Measurements from ENCODE around the gene BMP2. TPM values are rescaled to one million over a fixed set of nuclear protein-coding genes. Genes with fewer than 3 reads are reported as not detected.
A peak's percentile ranks its signal among the peaks of the same experiment; 100 is the strongest.

Gene BMP2
- polyA plus RNA-seq, 4 donors, result 4.9 to 24.1 (median 11.6) TPM

GRCh38 chr20:6806275-6806674 lies 38.8 kb downstream of the BMP2 start:
- H3K27me3 ChIP-seq (ENCODE audit: control insufficient read depth in 3 of 3, insufficient read depth in 3 of 3, low read length in 3 of 3), result no peaks in the 10 kb centered on the region
- no peak overlapping the region for H3K4me3 ChIP-seq (ENCODE audit: low read depth in 1 of 3, low read length in 3 of 3)
- FAIRE-seq (no peak), DNase-seq (no peak)
- H3K4me1 ChIP-seq (ENCODE audit: control insufficient read depth in 3 of 3, insufficient read depth in 2 of 3, low read depth in 1 of 3, low read length in 2 of 3), result no peaks in the 10 kb centered on the region
- 87 to 89% (median 88%) methylated on average over 1 of the region's 1 CpG for WGBS, 3 donors
- no peak overlapping the region for H3K27ac ChIP-seq (ENCODE audit: low read depth in 1 of 3, low read length in 2 of 3)
- H3K9me3 ChIP-seq (ENCODE audit: control insufficient read depth in 2 of 2, insufficient read depth in 1 of 2, low read depth in 1 of 2, low read length in 1 of 2), result no peaks in the 10 kb centered on the region
- no peaks in the 10 kb centered on the region for H3K36me3 ChIP-seq (ENCODE audit: control insufficient read depth in 3 of 3, insufficient read depth in 2 of 3, low read depth in 1 of 3, low read length in 3 of 3)

DNA sequence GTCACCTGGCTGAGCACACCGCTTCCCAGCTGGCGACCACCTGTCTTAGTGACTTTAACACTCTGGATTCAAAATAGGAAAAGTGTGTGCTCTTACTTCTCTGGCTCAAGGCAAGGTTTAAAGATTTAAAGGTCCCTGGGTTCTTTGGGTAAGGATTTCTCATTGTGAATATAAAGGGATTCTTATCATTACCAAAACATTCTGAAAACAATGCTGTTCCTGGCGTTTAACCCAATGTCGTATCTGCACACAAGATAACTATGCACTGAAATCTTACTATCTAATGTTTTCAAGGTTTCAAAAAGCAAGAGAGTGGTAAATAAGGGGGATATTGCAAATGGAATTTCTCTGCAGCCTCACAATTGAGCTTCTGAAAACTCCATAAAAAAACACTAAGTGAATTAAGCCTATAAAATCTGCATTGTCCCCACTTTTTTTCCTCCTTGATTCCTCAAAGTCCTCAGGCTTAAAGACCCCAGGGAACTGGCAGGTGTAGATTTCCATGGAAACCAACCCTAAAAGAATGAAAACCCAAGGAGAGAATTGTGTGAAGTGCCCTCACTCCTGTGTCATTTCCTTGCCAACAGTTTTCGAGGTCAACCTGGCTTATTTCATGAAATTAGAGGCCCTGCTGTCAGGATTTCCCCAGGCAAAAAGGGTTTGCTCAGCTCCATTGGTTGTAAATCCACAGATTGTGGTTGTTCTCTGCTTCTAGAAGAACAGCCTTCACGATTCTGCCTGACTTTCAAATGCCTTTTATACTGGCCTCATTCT lies 44.0 kb downstream of the BMP2 start:
- no peaks in the 10 kb centered on the region for H3K4me1 ChIP-seq (ENCODE audit: control insufficient read depth in 3 of 3, insufficient read depth in 2 of 3, low read depth in 1 of 3, low read length in 2 of 3)
- H3K36me3 ChIP-seq (ENCODE audit: control insufficient read depth in 3 of 3, insufficient read depth in 2 of 3, low read depth in 1 of 3, low read length in 3 of 3), result no peaks in the 10 kb centered on the region
- no peak for FAIRE-seq
- peaks cover 0 to 3% (median 0%) of the 10 kb centered on the region in 3 donors for H3K27me3 ChIP-seq (ENCODE audit: control insufficient read depth in 3 of 3, insufficient read depth in 3 of 3, low read length in 3 of 3)
- no peaks in the 10 kb centered on the region for H3K9me3 ChIP-seq (ENCODE audit: control insufficient read depth in 2 of 2, insufficient read depth in 1 of 2, low read depth in 1 of 2, low read length in 1 of 2)
- 60 to 74% (median 63%) methylated on average over 6 of the region's 6 CpGs for WGBS, 3 donors
- H3K4me3 ChIP-seq (ENCODE audit: low read depth in 1 of 3, low read length in 3 of 3), result no peak overlapping the region
- DNase-seq, result no peak
- H3K27ac ChIP-seq (ENCODE audit: low read depth in 1 of 3, low read length in 2 of 3), result no peak overlapping the region

DNA sequence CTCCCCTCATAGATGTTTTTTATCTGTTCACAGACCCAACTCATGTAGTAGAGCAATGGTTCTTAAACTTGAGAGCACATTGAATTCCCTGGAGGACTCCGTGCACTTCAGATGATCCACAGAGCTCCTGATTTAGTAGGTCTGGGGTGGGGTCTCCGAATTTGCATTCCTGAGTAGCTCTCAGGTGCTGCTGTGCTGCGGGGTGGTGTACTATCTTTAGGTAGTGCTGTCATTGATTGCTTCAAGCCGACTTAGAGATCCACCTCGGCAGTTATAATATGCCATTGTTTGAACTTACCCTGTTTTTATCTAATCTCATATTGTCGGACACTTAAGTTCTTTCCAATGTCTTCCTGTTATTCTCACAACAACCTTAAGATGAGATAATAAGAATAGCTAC lies 45.0 kb downstream of the BMP2 start:
- DNase-seq, result no peak
- Histone ChIP-seq H3K4me3 (ENCODE audit: low read depth in 1 of 3, low read length in 3 of 3) (no peak overlapping the region), H3K27ac (ENCODE audit: low read depth in 1 of 3, low read length in 2 of 3) (no peak overlapping the region), H3K4me1 (ENCODE audit: control insufficient read depth in 3 of 3, insufficient read depth in 2 of 3, low read depth in 1 of 3, low read length in 2 of 3) (no peaks in the 10 kb centered on the region), H3K36me3 (ENCODE audit: control insufficient read depth in 3 of 3, insufficient read depth in 2 of 3, low read depth in 1 of 3, low read length in 3 of 3) (no peaks in the 10 kb centered on the region), H3K27me3 (ENCODE audit: control insufficient read depth in 3 of 3, insufficient read depth in 3 of 3, low read length in 3 of 3) (peaks cover 0 to 3% (median 0%) of the 10 kb centered on the region in 3 donors), H3K9me3 (ENCODE audit: control insufficient read depth in 2 of 2, insufficient read depth in 1 of 2, low read depth in 1 of 2, low read length in 1 of 2) (no peaks in the 10 kb centered on the region)
- 25 to 47% (median 40%) methylated on average over 6 of the region's 6 CpGs for WGBS, 3 donors
- no peak for FAIRE-seq

- Histone ChIP-seq H3K36me3 (ENCODE audit: control insufficient read depth in 3 of 3, insufficient read depth in 2 of 3, low read depth in 1 of 3, low read length in 3 of 3) (no peaks in the 10 kb centered on the region), H3K9me3 (ENCODE audit: control insufficient read depth in 2 of 2, insufficient read depth in 1 of 2, low read depth in 1 of 2, low read length in 1 of 2) (no peaks in the 10 kb centered on the region), H3K27ac (ENCODE audit: low read depth in 1 of 3, low read length in 2 of 3) (no peak overlapping the region), H3K4me3 (ENCODE audit: low read depth in 1 of 3, low read length in 3 of 3) (no peak overlapping the region), H3K4me1 (ENCODE audit: control insufficient read depth in 3 of 3, insufficient read depth in 2 of 3, low read depth in 1 of 3, low read length in 2 of 3) (no peaks in the 10 kb centered on the region), H3K27me3 (ENCODE audit: control insufficient read depth in 3 of 3, insufficient read depth in 3 of 3, low read length in 3 of 3) (peaks cover 0 to 3% (median 0%) of the 10 kb centered on the region in 3 donors)
- FAIRE-seq, result no peak
- no peak for DNase-seq
- 50 to 59% (median 50%) methylated on average over 4 of the region's 4 CpGs for WGBS, 3 donors
These were observed 47.5 kb downstream of the BMP2 start for GRCh38 chr20:6814945-6815344.

DNA sequence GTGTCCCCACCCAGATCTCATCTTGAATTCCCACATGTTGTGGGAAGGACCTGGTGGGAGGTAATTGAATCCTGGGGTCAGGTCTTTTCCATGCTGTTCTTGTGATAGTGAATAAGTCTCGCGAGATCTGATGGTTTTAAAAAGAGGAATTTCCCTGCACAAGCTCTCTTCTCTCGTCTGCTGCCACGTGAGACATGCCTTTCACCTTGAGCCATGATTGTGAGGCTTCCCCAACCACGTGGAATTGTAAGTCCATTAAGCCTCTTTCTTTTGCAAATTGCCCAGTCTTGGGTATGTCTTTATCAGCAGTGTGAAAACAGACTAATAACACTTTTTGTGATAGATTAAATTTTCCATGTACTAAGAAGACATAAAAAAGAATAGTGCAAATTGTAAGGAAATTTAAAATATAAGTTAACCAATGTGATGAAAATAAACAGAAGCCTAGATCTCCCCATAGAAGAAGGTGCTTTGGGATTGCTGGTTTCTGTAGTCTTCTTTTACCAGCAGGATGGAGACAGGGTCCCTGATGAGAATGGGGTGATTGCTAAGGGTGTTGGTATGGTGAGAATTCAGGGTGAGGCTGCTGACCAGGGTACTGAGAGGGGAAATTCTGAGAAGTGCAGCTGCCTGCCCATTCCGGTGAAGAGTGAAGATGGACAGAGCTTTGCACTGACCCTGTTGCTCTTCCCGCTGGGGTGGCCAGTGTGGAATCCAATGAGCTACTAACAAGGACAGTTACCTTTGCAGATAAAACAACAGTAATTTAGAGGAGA lies 50.7 kb downstream of the BMP2 start:
- Histone ChIP-seq H3K27me3 (ENCODE audit: control insufficient read depth in 3 of 3, insufficient read depth in 3 of 3, low read length in 3 of 3) (no peaks in the 10 kb centered on the region), H3K36me3 (ENCODE audit: control insufficient read depth in 3 of 3, insufficient read depth in 2 of 3, low read depth in 1 of 3, low read length in 3 of 3) (no peaks in the 10 kb centered on the region), H3K27ac (ENCODE audit: low read depth in 1 of 3, low read length in 2 of 3) (no peak overlapping the region), H3K4me3 (ENCODE audit: low read depth in 1 of 3, low read length in 3 of 3) (no peak overlapping the region), H3K4me1 (ENCODE audit: control insufficient read depth in 3 of 3, insufficient read depth in 2 of 3, low read depth in 1 of 3, low read length in 2 of 3) (no peaks in the 10 kb centered on the region), H3K9me3 (ENCODE audit: control insufficient read depth in 2 of 2, insufficient read depth in 1 of 2, low read depth in 1 of 2, low read length in 1 of 2) (no peaks in the 10 kb centered on the region)
- 67 to 75% (median 72%) methylated on average over 7 of the region's 7 CpGs for WGBS, 3 donors
- DNase-seq (no peak), FAIRE-seq (no peak)

DNA sequence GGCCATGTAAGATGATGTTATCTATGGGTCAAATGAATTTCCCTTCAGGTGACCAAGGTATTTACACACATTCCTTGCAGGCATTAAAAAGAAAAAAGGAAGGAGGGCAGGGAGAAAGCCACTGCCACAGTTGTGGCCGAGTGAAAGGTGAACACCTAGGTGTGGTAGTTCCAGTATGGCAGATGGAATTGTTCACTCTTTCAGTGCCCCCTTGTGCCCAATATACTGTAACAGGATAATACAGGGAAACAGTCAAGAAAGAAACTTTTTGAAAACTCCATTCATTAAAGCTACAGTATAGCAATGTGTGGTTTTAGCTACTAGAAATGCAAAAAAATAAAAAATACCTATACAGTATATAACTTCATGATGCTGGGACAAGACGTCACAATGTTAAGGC lies 52.1 kb downstream of the BMP2 start:
- H3K36me3 ChIP-seq (ENCODE audit: control insufficient read depth in 3 of 3, insufficient read depth in 2 of 3, low read depth in 1 of 3, low read length in 3 of 3), result no peaks in the 10 kb centered on the region
- WGBS, 3 donors, result 38 to 57% (median 39%) methylated on average over 2 of the region's 2 CpGs
- no peak overlapping the region for H3K4me3 ChIP-seq (ENCODE audit: low read depth in 1 of 3, low read length in 3 of 3)
- no peak for FAIRE-seq
- H3K9me3 ChIP-seq (ENCODE audit: control insufficient read depth in 2 of 2, insufficient read depth in 1 of 2, low read depth in 1 of 2, low read length in 1 of 2), result no peaks in the 10 kb centered on the region
- no peak overlapping the region for H3K27ac ChIP-seq (ENCODE audit: low read depth in 1 of 3, low read length in 2 of 3)
- H3K4me1 ChIP-seq (ENCODE audit: control insufficient read depth in 3 of 3, insufficient read depth in 2 of 3, low read depth in 1 of 3, low read length in 2 of 3), result no peaks in the 10 kb centered on the region
- DNase-seq, result peak; percentile 56 to 68
- H3K27me3 ChIP-seq (ENCODE audit: control insufficient read depth in 3 of 3, insufficient read depth in 3 of 3, low read length in 3 of 3), result no peaks in the 10 kb centered on the region

GRCh38 chr20:6824401-6824800 lies 56.9 kb downstream of the BMP2 start:
- 78 to 88% (median 86%) methylated on average over 5 of the region's 5 CpGs for WGBS, 3 donors
- H3K27me3 ChIP-seq (ENCODE audit: control insufficient read depth in 3 of 3, insufficient read depth in 3 of 3, low read length in 3 of 3), result no peaks in the 10 kb centered on the region
- no peaks in the 10 kb centered on the region for H3K36me3 ChIP-seq (ENCODE audit: control insufficient read depth in 3 of 3, insufficient read depth in 2 of 3, low read depth in 1 of 3, low read length in 3 of 3)
- no peaks in the 10 kb centered on the region for H3K9me3 ChIP-seq (ENCODE audit: control insufficient read depth in 2 of 2, insufficient read depth in 1 of 2, low read depth in 1 of 2, low read length in 1 of 2)
- DNase-seq, result no peak
- no peak overlapping the region for H3K27ac ChIP-seq (ENCODE audit: low read depth in 1 of 3, low read length in 2 of 3)
- H3K4me1 ChIP-seq (ENCODE audit: control insufficient read depth in 3 of 3, insufficient read depth in 2 of 3, low read depth in 1 of 3, low read length in 2 of 3), result no peaks in the 10 kb centered on the region
- no peak for FAIRE-seq
- H3K4me3 ChIP-seq (ENCODE audit: low read depth in 1 of 3, low read length in 3 of 3), result no peak overlapping the region

- no peak overlapping the region for H3K27ac ChIP-seq (ENCODE audit: low read depth in 1 of 3, low read length in 2 of 3)
- H3K4me1 ChIP-seq (ENCODE audit: control insufficient read depth in 3 of 3, insufficient read depth in 2 of 3, low read depth in 1 of 3, low read length in 2 of 3), result no peaks in the 10 kb centered on the region
- no peak overlapping the region for H3K4me3 ChIP-seq (ENCODE audit: low read depth in 1 of 3, low read length in 3 of 3)
- no peaks in the 10 kb centered on the region for H3K9me3 ChIP-seq (ENCODE audit: control insufficient read depth in 2 of 2, insufficient read depth in 1 of 2, low read depth in 1 of 2, low read length in 1 of 2)
- H3K27me3 ChIP-seq (ENCODE audit: control insufficient read depth in 3 of 3, insufficient read depth in 3 of 3, low read length in 3 of 3), result no peaks in the 10 kb centered on the region
- no peak for DNase-seq
- H3K36me3 ChIP-seq (ENCODE audit: control insufficient read depth in 3 of 3, insufficient read depth in 2 of 3, low read depth in 1 of 3, low read length in 3 of 3), result no peaks in the 10 kb centered on the region
- FAIRE-seq, result no peak
- WGBS, 3 donors, result 67 to 81% (median 78%) methylated on average over 4 of the region's 4 CpGs
These were observed 60.0 kb downstream of the BMP2 start for GRCh38 chr20:6827472-6827871.
